GM21423 (cell line): ENCODE results near the gene LMAN2L.

ENCODE experiments used
- ATAC-seq: cut with Tn5 transposase; IDR thresholded peaks from one replicate; pipeline ENCODE4 v1.9.1; 2021; ENCODE audit warnings: mild to moderate bottlenecking, moderate library complexity; ENCODE audit not compliant: unreplicated experiment

Gene LMAN2L

GRCh38 chr2:96661324-96661723, 78.5 kb downstream of the LMAN2L start:
- ATAC-seq, result no peak

- ATAC-seq, result no peak
These were observed 83.3 kb downstream of the LMAN2L start for GRCh38 chr2:96656540-96656939.
